Endothelial cell of umbilical vein (primary cell): Measurements from ENCODE around the gene DYRK1A.

ENCODE experiments used
- CTCF ChIP-seq, 2 donors: IDR thresholded peaks; 1 replicate in 1 of 2; 2 replicates in 1 of 2; pipeline ENCODE4 v1.5.1; 2011; ENCODE audit warnings: low read length in 2 of 2, mild to moderate bottlenecking in 2 of 2, moderate library complexity in 2 of 2, control low read depth in 1 of 2, inconsistent platforms in 1 of 2, low read depth in 1 of 2; ENCODE audit not compliant: insufficient read depth in 1 of 2; ENCODE audit errors: extremely low read depth in 1 of 2
- MYC ChIP-seq: IDR thresholded peaks from one replicate; pipeline ENCODE4 v1.6.1; 2011; ENCODE audit warnings: mild to moderate bottlenecking, low read depth, low read length

GRCh38 chr21:37557261-37557950 is 190.8 kb downstream of the DYRK1A start:
- TF ChIP-seq MYC (no peak), CTCF (IDR thresholded peaks at IDR 0.05; ENCODE audit: extremely low read depth in 1 of 2, insufficient read depth in 1 of 2, low read depth in 1 of 2, low read length in 2 of 2) (no peak)
